Measurements from ENCODE around the gene MESD.

DNA sequence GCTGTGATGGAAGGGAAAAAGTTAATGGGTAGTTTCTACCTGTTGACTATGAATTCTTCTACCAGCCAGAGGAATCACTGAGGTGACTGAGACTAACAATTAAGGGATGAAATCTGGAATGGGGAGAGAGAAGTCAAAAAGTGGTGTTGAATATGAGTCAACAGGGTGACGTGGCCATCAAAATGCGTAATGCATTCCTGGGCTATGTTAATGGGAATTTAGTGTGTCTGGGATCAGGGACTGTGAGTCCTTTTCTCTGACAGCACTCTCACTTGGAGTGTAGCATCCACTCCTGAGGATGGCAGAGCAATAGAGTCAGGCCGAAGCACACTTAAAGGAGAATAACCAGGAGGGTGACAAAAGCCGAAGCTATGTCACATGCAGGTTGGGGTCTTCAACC is 60.4 kb downstream of the MESD start:
- TF ChIP-seq, protein P1, sequence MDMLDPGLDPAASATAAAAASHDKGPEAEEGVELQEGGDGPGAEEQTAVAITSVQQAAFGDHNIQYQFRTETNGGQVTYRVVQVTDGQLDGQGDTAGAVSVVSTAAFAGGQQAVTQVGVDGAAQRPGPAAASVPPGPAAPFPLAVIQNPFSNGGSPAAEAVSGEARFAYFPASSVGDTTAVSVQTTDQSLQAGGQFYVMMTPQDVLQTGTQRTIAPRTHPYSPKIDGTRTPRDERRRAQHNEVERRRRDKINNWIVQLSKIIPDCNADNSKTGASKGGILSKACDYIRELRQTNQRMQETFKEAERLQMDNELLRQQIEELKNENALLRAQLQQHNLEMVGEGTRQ (IDR thresholded peaks at IDR 0.05; ENCODE audit: borderline replicate concordance, low read depth, low read length): no peak
- no peak for TF ChIP-seq CHD2 (IDR thresholded peaks at IDR 0.05; ENCODE audit: low read length, partially characterized antibody)
- no peak for TF ChIP-seq POLR2AphosphoS5 (IDR thresholded peaks at IDR 0.05; ENCODE audit: low read depth, low read length)
- TF ChIP-seq, protein P2, sequence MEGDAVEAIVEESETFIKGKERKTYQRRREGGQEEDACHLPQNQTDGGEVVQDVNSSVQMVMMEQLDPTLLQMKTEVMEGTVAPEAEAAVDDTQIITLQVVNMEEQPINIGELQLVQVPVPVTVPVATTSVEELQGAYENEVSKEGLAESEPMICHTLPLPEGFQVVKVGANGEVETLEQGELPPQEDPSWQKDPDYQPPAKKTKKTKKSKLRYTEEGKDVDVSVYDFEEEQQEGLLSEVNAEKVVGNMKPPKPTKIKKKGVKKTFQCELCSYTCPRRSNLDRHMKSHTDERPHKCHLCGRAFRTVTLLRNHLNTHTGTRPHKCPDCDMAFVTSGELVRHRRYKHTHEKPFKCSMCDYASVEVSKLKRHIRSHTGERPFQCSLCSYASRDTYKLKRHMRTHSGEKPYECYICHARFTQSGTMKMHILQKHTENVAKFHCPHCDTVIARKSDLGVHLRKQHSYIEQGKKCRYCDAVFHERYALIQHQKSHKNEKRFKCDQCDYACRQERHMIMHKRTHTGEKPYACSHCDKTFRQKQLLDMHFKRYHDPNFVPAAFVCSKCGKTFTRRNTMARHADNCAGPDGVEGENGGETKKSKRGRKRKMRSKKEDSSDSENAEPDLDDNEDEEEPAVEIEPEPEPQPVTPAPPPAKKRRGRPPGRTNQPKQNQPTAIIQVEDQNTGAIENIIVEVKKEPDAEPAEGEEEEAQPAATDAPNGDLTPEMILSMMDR (IDR thresholded peaks at IDR 0.05): no peak
- peak; percentile 53; the same call in 1 of the 2 replicates for TF ChIP-seq FOSL2 (IDR thresholded peaks at IDR 0.05; ENCODE audit: borderline replicate concordance, low read depth)
- no peak for TF ChIP-seq EZH2phosphoT487 (IDR thresholded peaks at IDR 0.05; ENCODE audit: borderline replicate concordance, low read depth)
- no peak for TF ChIP-seq REST (IDR thresholded peaks at IDR 0.05; ENCODE audit: low read depth, low read length)
- TF ChIP-seq NFIC (IDR thresholded peaks at IDR 0.05; ENCODE audit: borderline replicate concordance): no peak
- no peak for TF ChIP-seq RAD21 (IDR thresholded peaks at IDR 0.05; ENCODE audit: low read length)
- TF ChIP-seq GATA2 (CRISPR knock-in tag; IDR thresholded peaks at IDR 0.05): no peak
